HG03342 (cell line): ENCODE results near the gene CPNE1.

ENCODE experiments used
- ATAC-seq: cut with Tn5 transposase; IDR thresholded peaks from one replicate; pipeline ENCODE4 v1.9.1; 2021; ENCODE audit warnings: mild to moderate bottlenecking, moderate library complexity; ENCODE audit not compliant: unreplicated experiment

Gene CPNE1

DNA sequence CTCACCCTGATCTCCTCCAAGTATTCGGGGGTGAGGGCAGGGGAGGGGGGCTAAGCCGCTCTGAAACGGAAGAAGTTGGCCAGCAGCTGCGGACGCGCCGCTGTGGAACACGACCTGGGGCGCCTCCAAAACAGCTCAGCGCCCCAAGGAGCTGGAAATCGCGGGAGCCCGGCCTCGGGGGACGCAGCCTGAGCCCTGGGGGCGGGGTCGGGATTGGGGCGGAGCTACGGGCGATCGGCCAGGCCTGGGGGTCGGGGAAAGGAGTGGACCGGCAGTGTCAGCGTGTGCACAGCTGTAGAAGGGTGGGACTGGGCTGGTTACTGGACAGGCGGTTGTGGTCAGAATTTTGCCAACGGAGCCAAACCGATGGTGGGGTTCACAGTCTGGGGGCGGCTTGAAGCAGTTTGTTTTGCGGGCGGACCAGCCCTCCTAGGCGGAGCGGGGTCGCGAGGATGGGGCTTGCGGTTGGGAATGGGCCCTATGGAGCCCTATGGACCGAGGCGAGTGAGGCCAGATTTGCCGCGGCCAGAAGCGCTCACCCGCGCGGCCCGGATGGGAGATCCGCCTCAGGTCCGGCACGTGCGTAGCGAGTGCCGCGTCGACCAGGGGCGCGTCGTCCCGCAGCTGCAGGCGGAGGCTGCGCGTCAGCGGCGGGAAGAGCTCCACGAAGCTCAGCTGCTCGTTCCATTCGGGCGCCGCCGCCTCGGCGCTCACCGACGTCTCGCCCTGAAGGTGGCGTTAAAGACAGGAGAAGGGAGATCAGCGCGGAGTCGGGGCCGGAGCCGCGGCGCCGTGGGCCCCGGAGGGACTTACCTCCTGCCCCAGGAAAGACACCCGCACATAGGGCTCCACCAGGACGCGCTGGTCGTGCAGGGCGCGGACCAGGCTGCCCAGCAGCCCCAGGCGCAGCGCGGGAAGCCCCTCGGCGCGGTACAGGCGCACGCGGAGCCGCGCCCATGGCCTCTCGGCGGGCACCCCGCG lies 63.4 kb downstream of the CPNE1 start:
- no peak for ATAC-seq

DNA sequence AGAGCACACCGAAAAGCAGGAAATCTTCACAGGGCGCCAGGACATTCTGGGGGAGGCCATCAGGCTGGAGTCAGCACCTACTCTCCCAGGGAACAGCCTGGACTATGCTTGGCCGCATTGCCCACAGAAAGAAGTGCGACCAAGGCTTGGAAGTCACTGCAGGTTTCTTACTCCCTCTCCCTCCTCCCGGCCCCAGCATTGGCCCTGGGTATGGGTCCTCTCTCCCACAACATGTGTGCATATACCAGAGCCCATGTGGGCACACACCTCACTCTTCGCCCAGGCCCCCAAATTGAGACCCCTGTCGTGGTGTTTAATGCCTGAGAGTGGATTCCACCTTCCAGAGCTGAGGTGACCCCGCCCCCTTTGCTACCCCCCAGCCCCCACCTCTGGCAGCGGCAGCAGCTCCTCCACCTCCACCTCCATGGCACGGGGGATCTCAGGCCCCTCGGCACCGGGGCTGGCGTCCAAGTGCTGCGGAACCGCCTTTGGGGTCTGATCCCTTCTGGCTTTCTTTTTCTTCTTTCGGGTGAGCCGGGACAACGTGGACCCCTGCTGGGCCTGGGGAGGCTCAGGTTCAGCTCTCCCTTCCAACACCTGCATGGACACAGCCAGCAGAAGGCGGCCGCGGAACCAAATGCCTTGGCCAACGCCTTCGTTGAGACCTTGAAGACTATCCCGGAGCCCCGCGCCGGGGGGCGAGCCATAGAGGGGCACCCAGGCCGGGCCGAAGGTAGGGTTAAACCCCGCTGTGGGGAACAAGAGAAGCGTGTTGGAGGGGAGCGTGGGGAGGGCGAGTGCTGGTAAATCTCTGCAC lies 64.3 kb downstream of the CPNE1 start:
- no peak for ATAC-seq

DNA sequence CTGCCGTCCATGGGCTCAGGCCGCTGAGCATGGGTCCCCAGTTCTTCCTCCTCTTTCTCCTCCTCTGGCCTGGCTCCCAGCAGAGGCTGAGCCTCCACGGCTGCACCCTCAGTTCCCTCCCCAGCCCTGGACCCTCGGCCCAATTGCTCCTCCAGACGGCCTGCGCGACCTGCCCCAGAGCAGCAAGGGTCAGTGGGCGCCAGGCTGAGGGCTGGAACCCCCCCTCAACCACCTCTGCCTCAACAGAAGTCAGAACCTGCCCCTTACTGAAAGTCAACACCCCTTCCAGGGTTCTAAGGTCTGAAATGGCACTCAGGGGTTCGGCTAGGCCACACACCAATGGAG lies 65.0 kb downstream of the CPNE1 start:
- no peak for ATAC-seq

DNA sequence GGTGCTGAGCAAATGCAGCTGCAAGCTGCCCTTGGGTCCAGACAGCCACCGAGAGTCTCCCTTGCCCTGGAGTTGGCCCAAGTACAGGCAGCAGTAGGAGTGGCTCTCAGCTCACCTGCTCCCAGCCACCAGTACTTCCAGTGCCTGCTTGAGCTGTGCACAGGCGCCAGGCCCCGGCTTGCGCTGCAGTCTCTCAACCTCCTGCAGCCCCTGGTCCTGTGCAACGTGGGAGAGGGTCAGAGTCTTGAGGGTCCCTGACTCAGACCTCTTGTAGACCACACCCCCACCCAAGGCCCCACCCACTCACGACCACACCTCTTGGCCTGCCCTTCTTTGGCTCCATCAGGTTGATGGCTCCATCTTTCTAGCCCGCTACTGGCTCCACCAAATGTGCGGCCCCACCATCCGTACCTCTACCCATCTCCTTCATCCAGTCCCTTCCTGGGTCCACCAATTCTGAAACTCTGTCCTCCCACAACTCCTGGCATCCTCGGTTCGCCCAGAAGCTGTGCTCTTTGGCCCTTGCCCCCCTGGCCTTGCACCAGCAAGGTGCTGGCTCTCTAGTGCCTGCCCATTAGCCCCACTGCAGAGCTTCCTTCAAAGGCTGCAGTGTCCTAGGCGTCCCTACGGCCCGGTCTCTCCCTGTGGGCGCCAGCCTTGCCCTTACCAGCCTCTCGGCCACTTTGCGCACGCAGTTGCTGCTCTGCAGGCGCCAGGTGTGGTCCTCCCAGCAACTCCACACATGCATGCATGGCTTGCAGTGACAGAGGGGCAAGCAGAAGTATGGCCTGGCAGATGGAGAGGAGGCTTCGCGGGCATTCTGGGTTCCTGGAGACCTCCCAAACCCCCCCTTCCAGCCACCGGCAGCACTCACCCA lies 65.6 kb downstream of the CPNE1 start:
- no peak for ATAC-seq

DNA sequence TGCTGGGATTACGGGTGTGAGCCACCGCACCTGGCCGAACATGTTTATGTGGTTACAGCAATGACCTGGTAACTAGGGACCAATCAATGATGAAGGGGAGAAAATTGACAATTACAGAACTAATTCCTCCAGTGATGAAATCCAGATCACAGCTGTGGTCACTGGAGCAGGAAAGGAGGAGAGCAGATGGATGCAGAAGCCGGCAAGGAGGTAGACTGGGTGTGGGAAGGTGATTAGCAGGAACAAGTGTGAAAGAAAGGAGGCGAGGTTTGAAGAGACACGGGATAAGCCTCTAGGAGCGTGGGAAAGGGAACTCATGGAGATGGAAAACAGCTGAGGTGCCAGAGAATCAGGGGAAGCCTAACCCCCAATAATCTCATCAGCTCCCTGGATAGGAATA lies 66.2 kb downstream of the CPNE1 start:
- ATAC-seq = no peak

DNA sequence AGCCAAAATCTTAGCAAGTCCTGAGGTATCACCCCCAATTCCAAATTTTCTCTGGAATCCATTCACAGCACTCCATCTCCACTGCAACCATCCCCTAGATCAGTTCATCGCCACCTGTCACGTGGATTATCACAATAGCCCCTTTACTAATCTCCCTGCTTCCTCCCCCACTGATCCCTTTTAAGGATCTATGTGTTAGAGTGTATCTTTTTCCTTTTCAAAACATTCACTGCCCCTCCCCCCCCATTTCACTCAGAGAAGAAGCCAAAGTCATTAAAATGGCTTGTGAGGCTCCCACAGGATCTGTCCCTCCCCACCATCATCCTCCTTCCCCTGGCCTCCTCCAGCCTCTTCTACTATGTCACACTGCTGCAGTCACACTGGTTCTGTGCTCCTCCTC lies 67.5 kb downstream of the CPNE1 start:
- no peak for ATAC-seq

DNA sequence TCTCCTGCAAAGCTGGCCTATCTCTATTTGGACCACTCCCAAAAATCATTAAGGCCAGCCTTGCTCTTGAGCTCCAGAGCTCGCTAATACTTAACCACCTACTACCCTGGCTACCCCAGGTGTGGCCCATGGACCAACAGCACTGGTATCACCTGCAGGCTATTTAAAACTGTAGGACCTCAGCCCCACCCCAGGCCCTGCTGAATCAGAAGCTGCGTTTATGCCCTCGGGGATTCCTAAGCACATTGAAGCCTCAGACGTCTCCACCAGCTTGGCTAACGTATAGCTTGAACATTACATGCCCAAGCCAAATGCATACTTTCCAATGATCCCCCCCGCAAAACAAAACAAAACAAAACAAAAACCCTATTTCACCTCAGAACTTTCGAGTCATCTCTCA lies 68.8 kb downstream of the CPNE1 start:
- ATAC-seq = no peak

DNA sequence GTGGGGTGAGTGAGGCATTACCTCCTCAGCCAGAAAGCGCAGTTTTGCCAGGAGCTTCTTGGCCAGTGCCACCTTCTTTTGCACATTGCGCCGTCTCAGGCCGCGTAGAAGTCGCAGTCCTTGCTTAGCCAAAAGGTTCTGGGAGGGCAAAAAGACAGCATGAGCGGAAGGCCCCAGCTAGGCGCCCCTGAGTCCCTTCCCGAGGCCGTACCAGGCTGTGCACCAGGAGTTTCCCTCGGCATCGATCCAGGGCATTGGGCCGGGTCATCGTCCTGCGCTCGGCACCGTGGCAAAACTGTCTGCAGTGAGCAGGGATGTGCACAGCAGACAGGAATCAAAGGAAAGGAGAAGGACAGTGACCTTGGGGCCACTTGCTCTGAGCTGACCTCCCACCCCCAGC lies 69.2 kb downstream of the CPNE1 start:
- no peak for ATAC-seq

DNA sequence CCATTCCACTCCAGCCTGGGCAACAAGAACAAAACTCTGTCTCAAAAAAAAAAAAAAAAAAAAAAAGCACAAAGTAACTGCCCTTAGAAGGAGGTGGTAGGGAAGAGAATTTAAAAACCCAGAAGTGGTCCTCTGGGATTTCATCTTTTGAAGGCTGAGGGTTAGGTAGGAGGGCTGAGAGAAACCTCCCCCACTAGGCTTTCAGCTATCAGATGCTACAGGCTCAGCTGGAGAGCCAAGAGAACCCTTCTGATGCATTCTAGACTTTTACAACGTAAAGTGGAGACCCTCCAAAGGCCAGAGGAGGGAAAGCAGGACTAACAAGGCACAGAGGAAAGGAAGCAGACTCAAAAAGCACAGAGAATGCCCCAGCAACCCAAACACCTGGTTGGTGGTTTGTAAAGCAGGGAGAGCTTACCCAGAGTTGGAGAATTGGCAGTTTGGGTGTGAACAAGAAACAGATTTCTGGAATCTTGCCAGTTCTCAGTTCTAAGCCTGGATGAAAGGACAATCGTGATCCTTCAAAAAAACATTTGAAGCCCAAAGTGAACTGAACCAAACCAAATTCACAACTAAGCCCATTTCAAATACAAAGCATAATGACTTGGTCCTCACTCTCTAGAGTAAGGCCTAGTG lies 72.2 kb downstream of the CPNE1 start:
- no peak for ATAC-seq

DNA sequence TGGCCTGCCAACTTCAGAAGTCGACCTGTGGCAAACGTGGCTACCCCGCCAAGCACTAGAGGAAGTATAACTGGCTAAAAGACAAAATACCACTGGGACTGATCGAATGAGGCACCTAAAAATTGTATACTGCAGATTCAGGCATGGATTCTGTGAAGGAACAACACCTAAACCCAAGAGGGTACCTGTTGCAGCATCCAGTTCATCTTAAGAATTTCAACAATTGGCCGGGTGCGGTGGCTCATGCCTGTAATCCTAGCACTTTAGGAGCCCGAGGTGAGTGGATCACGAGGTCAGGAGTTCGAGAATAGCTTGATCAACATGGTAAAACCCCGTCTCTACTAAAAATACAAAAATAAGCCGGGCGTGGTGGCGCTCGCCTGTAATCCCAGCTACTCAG lies 76.3 kb downstream of the CPNE1 start:
- no peak for ATAC-seq

DNA sequence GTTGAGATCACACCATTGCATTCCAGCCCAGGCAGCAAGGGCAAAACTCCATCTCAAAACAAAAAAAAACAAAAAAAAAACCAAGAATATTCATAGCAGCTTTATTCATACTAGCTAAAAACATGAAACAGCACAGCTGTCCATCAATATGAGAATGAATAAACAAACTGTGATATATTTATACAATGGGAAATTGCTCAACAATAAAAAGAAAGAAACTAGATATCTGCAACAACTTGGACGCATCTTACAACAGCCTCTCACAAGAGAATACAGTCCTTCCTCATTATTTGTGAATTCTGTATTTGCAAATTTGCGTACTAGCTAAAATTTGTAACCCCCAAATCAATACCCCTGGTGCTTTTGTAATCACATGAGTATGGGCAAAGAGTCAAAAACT lies 77.3 kb downstream of the CPNE1 start:
- no peak for ATAC-seq

DNA sequence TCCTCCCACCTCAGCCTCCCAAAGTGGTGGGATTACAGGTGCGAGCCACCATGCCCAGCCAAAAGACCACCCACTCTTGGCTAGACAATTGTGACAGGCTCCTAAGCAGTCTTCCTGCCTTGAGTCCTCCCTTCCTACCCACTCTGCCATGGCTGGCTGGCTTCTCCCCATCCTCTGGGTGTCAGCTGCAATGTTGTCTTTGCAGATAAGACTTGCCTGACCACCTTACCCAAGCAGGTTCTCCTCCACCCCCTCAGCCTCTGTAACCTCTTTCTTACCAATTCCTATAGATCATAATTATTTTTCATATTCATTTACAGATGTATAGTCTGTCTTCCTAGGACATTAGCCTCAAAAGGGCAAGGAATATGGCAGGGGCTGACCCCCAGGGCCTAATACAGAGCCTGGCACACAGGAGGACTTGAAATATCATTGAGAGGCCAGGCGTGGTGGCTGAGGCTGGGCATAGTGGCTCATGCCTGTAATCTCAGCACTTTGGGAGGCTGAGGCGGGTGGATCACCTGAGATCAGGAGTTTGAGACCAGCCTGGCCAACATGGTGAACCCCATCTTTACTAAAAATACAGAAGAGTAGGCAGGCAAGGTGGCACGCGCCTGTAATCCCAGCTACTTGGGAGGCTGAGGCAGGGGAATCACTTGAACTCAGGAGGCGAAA lies 77.8 kb downstream of the CPNE1 start:
- ATAC-seq = no peak

DNA sequence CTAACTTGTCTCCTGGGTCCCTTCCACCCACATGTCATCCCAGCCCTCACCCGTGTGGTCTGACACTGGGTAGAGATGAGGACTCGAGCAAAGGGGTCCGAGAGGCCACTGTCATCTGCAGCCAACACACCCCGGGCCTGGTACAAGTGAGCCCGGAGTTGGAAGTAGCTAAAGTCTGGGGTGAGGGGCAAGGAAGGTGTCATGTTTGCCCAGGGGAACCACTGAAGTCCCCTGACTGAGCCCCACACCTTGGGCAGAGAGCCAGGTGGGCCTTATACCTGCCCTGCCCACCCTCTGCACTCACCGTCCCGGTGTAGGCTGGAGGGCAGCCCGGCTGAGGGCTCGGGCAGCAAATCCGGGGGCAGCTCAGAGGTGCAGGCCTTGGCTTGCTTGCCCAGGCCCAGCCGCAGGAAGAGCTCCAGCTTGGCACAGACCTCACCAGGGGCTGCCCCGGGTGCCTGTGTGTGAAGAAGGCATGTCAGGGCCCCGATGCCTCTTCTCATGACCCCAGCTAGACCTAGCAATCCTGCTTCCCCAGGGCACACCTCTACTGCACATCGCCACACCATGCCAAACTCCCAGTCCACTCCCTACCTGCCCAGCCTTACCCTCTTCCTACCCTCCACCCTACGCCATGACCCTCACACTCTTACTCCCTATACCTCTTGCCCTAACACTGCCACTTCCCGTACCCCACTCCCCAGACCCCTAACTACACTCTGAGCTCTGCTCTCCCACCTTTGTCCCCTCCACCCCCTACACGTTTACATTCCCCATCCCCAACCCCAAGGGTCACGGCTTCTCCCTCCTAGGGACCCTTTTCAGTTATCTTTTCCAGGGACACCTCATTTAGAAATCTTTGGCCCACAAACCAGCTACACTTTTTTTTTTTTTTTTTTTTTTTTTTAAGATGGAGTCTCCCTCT lies 80.8 kb downstream of the CPNE1 start:
- ATAC-seq = no peak

DNA sequence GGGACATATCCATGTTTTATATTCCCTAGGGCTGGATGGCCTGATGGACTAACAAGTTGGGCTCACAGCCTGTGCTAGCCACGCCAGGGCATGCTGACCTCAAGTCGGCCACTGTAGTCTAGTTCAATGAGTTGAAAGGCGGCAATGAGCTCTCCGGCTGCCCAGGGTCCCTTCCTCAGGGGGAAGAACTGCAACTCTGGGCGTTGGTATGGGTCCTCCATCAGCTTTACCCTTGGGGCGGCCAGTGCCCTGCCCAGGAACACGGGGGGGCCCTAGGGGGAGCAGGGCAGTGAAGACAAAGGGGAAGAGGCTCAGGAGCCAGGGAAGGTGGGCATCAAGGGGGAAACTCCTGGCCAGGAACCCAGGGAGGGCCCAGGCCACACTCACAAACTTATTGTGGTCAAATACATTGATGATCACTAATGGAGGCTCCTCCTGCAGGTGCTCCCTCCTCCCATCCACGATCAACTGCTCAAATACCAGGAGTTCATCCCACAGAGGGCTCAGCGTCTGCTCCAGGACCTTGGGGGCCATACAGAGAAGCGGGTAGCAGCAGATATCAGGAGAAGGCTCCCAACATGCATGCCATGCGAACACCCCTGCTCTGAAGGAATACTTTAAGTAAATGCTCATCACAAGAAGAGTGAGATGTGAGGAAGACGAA lies 81.8 kb downstream of the CPNE1 start:
- ATAC-seq = no peak

DNA sequence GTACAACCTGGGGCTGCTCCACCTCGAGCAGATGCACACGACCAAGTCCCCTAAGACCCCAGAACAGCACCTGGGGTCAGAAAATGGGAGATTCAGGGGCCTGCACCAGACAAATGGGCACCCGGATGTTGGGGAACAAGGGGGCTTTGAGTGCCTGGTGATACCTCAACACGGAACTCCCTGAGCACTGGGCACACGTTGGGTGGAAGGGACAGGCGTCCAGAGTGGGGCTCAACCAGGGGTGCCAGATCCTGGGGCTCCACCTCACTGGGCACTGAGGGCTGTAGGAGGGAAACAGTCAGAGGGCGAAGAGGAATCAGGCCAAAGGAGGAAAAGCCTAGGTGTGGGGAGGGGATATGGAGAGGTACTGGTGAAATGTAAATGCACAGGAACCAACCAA lies 82.6 kb downstream of the CPNE1 start:
- no peak for ATAC-seq

DNA sequence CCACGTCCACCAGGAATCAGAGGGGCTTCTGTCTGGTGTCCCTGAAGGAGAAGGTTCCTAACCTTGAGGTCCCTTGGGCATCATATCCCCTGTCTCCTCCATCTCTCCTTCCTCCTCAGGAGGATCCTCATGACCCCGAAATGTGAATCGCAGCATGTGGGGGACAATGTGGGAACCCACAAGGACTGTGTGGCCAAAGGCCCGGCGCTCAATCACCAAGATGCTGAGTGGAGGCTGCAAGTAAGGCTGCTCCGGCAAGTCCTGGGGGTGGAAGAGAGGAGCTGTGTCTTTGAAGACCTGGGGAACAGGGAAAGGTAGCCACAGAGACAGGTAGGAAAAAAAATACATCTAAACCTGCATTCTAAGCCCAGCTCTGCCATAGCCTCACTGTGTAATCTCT lies 85.5 kb downstream of the CPNE1 start:
- ATAC-seq = no peak

DNA sequence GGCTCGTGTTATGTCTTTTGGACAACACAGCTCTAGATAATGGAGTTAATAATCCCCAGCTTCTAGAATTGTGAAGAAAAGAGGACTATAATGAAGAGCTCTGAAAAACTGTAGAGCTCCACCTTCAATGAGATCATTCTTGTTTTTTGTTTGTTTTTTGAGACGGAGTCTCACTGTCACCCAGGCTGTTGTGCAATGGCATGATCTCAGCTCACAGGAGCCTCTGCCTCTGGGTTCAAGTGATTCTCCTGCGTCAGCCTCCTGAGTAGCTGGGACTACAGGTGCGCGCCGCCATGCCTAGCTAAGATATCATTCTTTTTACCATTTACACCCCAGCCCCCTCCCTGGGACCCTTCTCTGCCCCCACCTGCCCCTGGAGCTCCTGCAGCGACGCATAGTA lies 86.2 kb downstream of the CPNE1 start:
- ATAC-seq = no peak

DNA sequence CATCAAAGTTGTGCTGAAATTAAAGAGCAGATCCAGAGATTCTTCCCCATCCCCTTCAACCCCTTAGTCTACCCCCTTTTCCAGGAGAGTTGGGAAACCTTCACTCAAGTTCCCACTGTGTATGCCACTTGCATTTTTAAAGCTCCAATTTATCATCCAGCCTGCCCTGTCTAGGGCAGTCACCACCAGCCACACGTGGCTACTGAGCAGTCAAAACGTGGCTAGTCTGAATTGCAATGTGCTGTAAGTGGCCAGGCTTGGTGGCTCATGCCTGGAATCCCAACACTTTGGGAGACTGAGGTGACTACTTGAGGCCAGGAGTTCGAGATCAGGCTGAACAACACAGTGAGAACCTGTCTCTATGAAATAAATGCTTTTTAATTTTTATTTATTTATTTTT lies 87.9 kb downstream of the CPNE1 start:
- no peak for ATAC-seq
